Measurements from ENCODE around the gene SERPINA12. TPM values are rescaled to one million over a fixed set of nuclear protein-coding genes. Genes with fewer than 3 reads are reported as not detected.
"Not testable (repeated sequence)": the region's sequence is repeated elsewhere in the genome, so short reads cannot be mapped to it uniquely, and the experiment has no call there.

SERPINA12 gene
- total RNA-seq, 1 donor from 2014 or later, result not detected

- intact Hi-C loops (cut with micrococcal nuclease), result no loop called here
Measured at GRCh38 chr14:94539181-94539580, 29.9 kb upstream of the SERPINA12 start.

GRCh38 chr14:94538070-94538740 is 28.9 kb upstream of the SERPINA12 start:
- intact Hi-C loops (cut with micrococcal nuclease), result no loop called here

GRCh38 chr14:94536836-94537235 is 27.6 kb upstream of the SERPINA12 start:
- intact Hi-C loops (cut with micrococcal nuclease), result no loop called here

GRCh38 chr14:94535506-94535905 is 26.2 kb upstream of the SERPINA12 start:
- intact Hi-C loops (cut with micrococcal nuclease), result no loop called here

GRCh38 chr14:94532447-94532846 is 23.2 kb upstream of the SERPINA12 start:
- intact Hi-C loops (cut with micrococcal nuclease), result no loop called here

- intact Hi-C loops (cut with micrococcal nuclease), result no loop called here
Measured at GRCh38 chr14:94531187-94531586, 21.9 kb upstream of the SERPINA12 start.

- intact Hi-C loops (cut with micrococcal nuclease), result no loop called here
Measured at GRCh38 chr14:94524093-94524492, 14.8 kb upstream of the SERPINA12 start.

- intact Hi-C loops (cut with micrococcal nuclease), result no loop called here
Measured at GRCh38 chr14:94523265-94523664, 14.0 kb upstream of the SERPINA12 start.

- intact Hi-C loops (cut with micrococcal nuclease), result no loop called here
Measured at GRCh38 chr14:94522115-94522724, 13.0 kb upstream of the SERPINA12 start.

- intact Hi-C loops (cut with micrococcal nuclease), result no loop called here
Measured at GRCh38 chr14:94521375-94522114, 12.3 kb upstream of the SERPINA12 start.

GRCh38 chr14:94517641-94518257 is 8.5 kb upstream of the SERPINA12 start:
- intact Hi-C loops (cut with micrococcal nuclease), result no loop called here

GRCh38 chr14:94517248-94517640 is 8.0 kb upstream of the SERPINA12 start:
- intact Hi-C loops (cut with micrococcal nuclease), result no loop called here

- intact Hi-C loops (cut with micrococcal nuclease), result no loop called here
Measured at GRCh38 chr14:94515856-94516255, 6.6 kb upstream of the SERPINA12 start.

- intact Hi-C loops (cut with micrococcal nuclease), result no loop called here
Measured at GRCh38 chr14:94515426-94515825, 6.2 kb upstream of the SERPINA12 start.

- intact Hi-C loops (cut with micrococcal nuclease), result no loop called here
Measured at GRCh38 chr14:94514351-94514750, 5.1 kb upstream of the SERPINA12 start.

GRCh38 chr14:94510481-94510880 is 1.2 kb upstream of the SERPINA12 start:
- intact Hi-C loops (cut with micrococcal nuclease), result not testable (repeated sequence)

GRCh38 chr14:94505641-94506040 is 3.6 kb downstream of the SERPINA12 start:
- intact Hi-C loops (cut with micrococcal nuclease), result no loop called here

GRCh38 chr14:94505206-94505605 is 4.1 kb downstream of the SERPINA12 start:
- intact Hi-C loops (cut with micrococcal nuclease), result no loop called here

GRCh38 chr14:94501588-94502516 is 7.4 kb downstream of the SERPINA12 start:
- intact Hi-C loops (cut with micrococcal nuclease), result no loop called here

- intact Hi-C loops (cut with micrococcal nuclease), result no loop called here
Measured at GRCh38 chr14:94500264-94500663, 9.0 kb downstream of the SERPINA12 start.

GRCh38 chr14:94499673-94500072 is 9.6 kb downstream of the SERPINA12 start:
- intact Hi-C loops (cut with micrococcal nuclease), result no loop called here

All from T-helper 2 cell treated with Interferon-gamma antibody and Interleukin-4, amounts not matched to agents 100 ng/mL and 5 ng/mL, for 36 hours (primary cell).